ENCODE measurements around the gene ZNF442.
"Not testable (repeated sequence)": the region's sequence is repeated elsewhere in the genome, so short reads cannot be mapped to it uniquely, and the experiment has no call there.

GRCh38 chr19:12308891-12309290 is 56.6 kb downstream of the ZNF442 start:
- not testable (repeated sequence) for TF ChIP-seq POLR2AphosphoS5 (IDR thresholded peaks at IDR 0.05; ENCODE audit: low read depth); ZNF331 (CRISPR knock-in tag; IDR thresholded peaks at IDR 0.05; ENCODE audit: low read depth); JUNB (IDR thresholded peaks at IDR 0.05; ENCODE audit: unreplicated experiment); CREB1 (CRISPR knock-in tag; IDR thresholded peaks at IDR 0.05; ENCODE audit: low read depth); CTCF (conservative IDR thresholded peaks at IDR 0.05; ENCODE audit: low read depth in 2 of 2); EZH2phosphoT487 (IDR thresholded peaks at IDR 0.05; ENCODE audit: unreplicated experiment); EZH2 (IDR thresholded peaks at IDR 0.05; ENCODE audit: low read depth, unreplicated experiment); ZNF114 (CRISPR knock-in tag; IDR thresholded peaks at IDR 0.05); REST (IDR thresholded peaks at IDR 0.05; ENCODE audit: unreplicated experiment); ETS1 (IDR thresholded peaks at IDR 0.05); ZNF462 (CRISPR knock-in tag; IDR thresholded peaks at IDR 0.05)
